K562 (cell line): ENCODE results near the gene PAIP1. TPM values are rescaled to one million over a fixed set of nuclear protein-coding genes. Genes with fewer than 3 reads are reported as not detected.
A peak's percentile ranks its signal among the peaks of the same experiment; 100 is the strongest.

Experiments
- CCAR2 ChIP-seq: fragments of 200-400 bp; formaldehyde crosslinking; IDR thresholded peaks from 2 replicates; pipeline ENCODE4 v1.6.1; 2017; ENCODE audit warnings: mild to moderate bottlenecking, low read depth, low read length
- CHD1 ChIP-seq: fragments of 200-600 bp; sonication (generic); IDR thresholded peaks from one replicate; pipeline ENCODE4 v1.6.1; 2012; ENCODE audit warnings: mild to moderate bottlenecking, moderate library complexity, low read length, inconsistent platforms
- FIP1L1 ChIP-seq: fragments of 200-400 bp; formaldehyde crosslinking; IDR thresholded peaks from 2 replicates; pipeline ENCODE4 v1.6.1; 2018; ENCODE audit warnings: mild to moderate bottlenecking, low read depth, low read length; ENCODE audit not compliant: poor library complexity, severe bottlenecking
- GABPB2 ChIP-seq: fragments of 250-450 bp; sonication (Bioruptor Pico); conservative IDR thresholded peaks from 2 replicates; pipeline ENCODE4 v1.5.1; 2021; ENCODE audit warnings: mild to moderate bottlenecking
- L3MBTL2 ChIP-seq: fragments of 450-650 bp; IDR thresholded peaks from 2 replicates; pipeline ENCODE4 v1.6.1; 2016; ENCODE audit warnings: mild to moderate bottlenecking, moderate library complexity
- NEUROD1 ChIP-seq: fragments of 150-350 bp; IDR thresholded peaks from 2 replicates; pipeline ENCODE4 v1.6.1; 2014; ENCODE audit warnings: borderline replicate concordance, low read length, low read depth; ENCODE audit not compliant: partially characterized antibody
- SMAD2 ChIP-seq: fragments of 150-350 bp; IDR thresholded peaks from 2 replicates; pipeline ENCODE4 v1.6.1; 2014; ENCODE audit warnings: low read depth, mild to moderate bottlenecking, low read length
- TOE1 ChIP-seq, 2 experiments: fragments of 450-650 bp in 1 of 2; sonication (generic) in 1 of 2; formaldehyde crosslinking in 1 of 2; IDR thresholded peaks; 2 replicates each; pipeline versions ENCODE4 v1.7.1 to v1.8.0; 2016 to 2022; ENCODE audit warnings: borderline replicate concordance in 2 of 2, mild to moderate bottlenecking in 2 of 2, antibody characterized with exemption in 1 of 2, inconsistent platforms in 1 of 2, low read depth in 1 of 2, missing genetic modification reagents in 1 of 2, moderate library complexity in 1 of 2
- ZBED1 ChIP-seq: IDR thresholded peaks from 2 replicates; pipeline ENCODE4 v1.6.1; 2014
- ZEB2 ChIP-seq: fragments of 450-650 bp; IDR thresholded peaks from 2 replicates; pipeline ENCODE4 v1.6.1; 2016
- ZNF253 ChIP-seq: fragments of 250-450 bp; sonication (Bioruptor Pico); conservative IDR thresholded peaks from 2 replicates; pipeline ENCODE4 v1.6.1; 2021; ENCODE audit warnings: mild to moderate bottlenecking
- ZNF316 ChIP-seq: fragments of 450-650 bp; IDR thresholded peaks from 2 replicates; pipeline ENCODE4 v1.6.1; 2016
- ZNF436 ChIP-seq: fragments of 250-450, 450-650 bp; sonication (Bioruptor Pico); formaldehyde crosslinking; IDR thresholded peaks from 2 replicates; pipeline ENCODE4 v1.7.0; 2020; ENCODE audit warnings: mild to moderate bottlenecking
- ZNF584 ChIP-seq: fragments of 200-800 bp; sonication (Bioruptor generic); IDR thresholded peaks from 2 replicates; pipeline ENCODE4 v1.6.1; 2016; ENCODE audit warnings: low read depth, mild to moderate bottlenecking, missing genetic modification characterization, missing compliant biosample characterization
- polyA plus RNA-seq, 8 experiments: library from polyadenylated mRNA; depleted of rRNA in 4 of 8; stranded (reverse) in 5 of 8; unstranded in 3 of 8; fragments of >200 nt; fragmentation: Nextera tagmentation in 2 of 8; fragmentation: Illumina TruSeq in 1 of 8; extraction: Ambion mirVana in 2 of 8; extraction: Trizol in 1 of 8; gene quantifications; 2 replicates each; pipeline versions ENCODE4 v1.2.1 to v1.2.3, GENCODE V29; 2011 to 2014; ENCODE audit warnings: inconsistent platforms in 1 of 8, missing spikeins in 1 of 8
- total RNA-seq, 7 experiments: library from RNA; depleted of rRNA in 6 of 7; stranded (reverse); fragments of >200 nt in 6 of 7; fragmentation: Illumina TruSeq in 2 of 7; extraction: Trizol in 2 of 7; gene quantifications; 2 replicates each; pipeline versions ENCODE4 v1.2.1 to v1.2.3, GENCODE V29; 2011 to 2021; ENCODE audit warnings: low replicate concordance in 1 of 7
- TF ChIP-seq, protein P1 (sequence below), 2 experiments: fragments of 200-800 bp in 1 of 2; sonication (Bioruptor generic) in 1 of 2; sonication (generic) in 1 of 2; formaldehyde crosslinking in 1 of 2; IDR thresholded peaks in 1 of 2; conservative IDR thresholded peaks in 1 of 2; 2 replicates each; pipeline versions ENCODE4 v1.5.0 to v1.6.1; 2016 to 2020; ENCODE audit warnings: missing compliant biosample characterization in 1 of 2, missing genetic modification characterization in 1 of 2, missing genetic modification reagents in 1 of 2
- TF ChIP-seq, protein P2 (sequence below): fragments of 250-450 bp; sonication (Bioruptor Pico); IDR thresholded peaks from 2 replicates; pipeline ENCODE4 v1.5.0; 2021
- TF ChIP-seq, protein P3 (sequence below): fragments of 450-650 bp; IDR thresholded peaks from 2 replicates; pipeline ENCODE4 v1.6.1; 2017; ENCODE audit warnings: antibody characterized with exemption, mild to moderate bottlenecking
- TF ChIP-seq, protein P4 (sequence below): sonication (generic); formaldehyde crosslinking; IDR thresholded peaks from 2 replicates; pipeline ENCODE4 v1.8.0; 2022; ENCODE audit warnings: missing genetic modification reagents, mild to moderate bottlenecking, borderline replicate concordance

Gene PAIP1
- total and polyA plus RNA-seq, 9 of the 15 experiments (the other 6 are each of a cell fraction or from before 2014, with no cell fraction given), result 51.7 to 181 (median 102) TPM

DNA sequence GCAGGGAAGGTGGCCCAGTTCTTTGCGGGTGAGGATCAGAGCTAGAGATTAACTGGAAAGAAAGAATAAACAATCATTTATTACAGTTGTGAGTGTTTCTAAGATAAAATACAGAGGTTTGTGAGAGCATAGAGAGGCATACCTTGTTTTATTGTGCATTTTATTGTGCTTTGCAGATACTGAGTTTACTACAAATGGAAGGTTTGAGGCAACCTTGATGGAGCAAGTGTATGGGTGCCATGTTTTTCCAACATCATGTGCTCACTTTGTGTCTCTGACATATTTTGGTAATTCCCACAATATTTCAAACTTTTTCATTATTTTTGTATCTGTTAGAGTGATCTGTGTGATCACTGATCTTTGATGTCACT lies 41.2 kb downstream of the PAIP1 start (continued):
- TF ChIP-seq, protein P1, sequence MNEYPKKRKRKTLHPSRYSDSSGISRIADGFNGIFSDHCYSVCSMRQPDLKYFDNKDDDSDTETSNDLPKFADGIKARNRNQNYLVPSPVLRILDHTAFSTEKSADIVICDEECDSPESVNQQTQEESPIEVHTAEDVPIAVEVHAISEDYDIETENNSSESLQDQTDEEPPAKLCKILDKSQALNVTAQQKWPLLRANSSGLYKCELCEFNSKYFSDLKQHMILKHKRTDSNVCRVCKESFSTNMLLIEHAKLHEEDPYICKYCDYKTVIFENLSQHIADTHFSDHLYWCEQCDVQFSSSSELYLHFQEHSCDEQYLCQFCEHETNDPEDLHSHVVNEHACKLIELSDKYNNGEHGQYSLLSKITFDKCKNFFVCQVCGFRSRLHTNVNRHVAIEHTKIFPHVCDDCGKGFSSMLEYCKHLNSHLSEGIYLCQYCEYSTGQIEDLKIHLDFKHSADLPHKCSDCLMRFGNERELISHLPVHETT (CRISPR knock-in tag; conservative IDR thresholded peaks at IDR 0.05 in 1 of 2, IDR thresholded peaks at IDR 0.05 in 1 of 2), result 0 out of 4 replicates have a peak, but pooled peaks of 1 of the 2 experiments have one; percentile 7
- TF ChIP-seq ZNF316 (no peak), SMAD2 (no peak), CHD1 (no peak), CCAR2 (no peak), ZNF436 (CRISPR knock-in tag) (no peak), NEUROD1 (no peak), TOE1 (IDR thresholded peaks at IDR 0.05; ENCODE audit: borderline replicate concordance) (no peak), TOE1 (CRISPR knock-in tag; IDR thresholded peaks at IDR 0.05; ENCODE audit: borderline replicate concordance, low read depth) (no peak), ZNF584 (CRISPR knock-in tag) (no peak), ZNF253 (CRISPR knock-in tag) (no peak), ZEB2 (no peak), GABPB2 (CRISPR knock-in tag) (no peak), L3MBTL2 (no peak), FIP1L1 (no peak), ZBED1 (no peak)
- TF ChIP-seq, protein P2, sequence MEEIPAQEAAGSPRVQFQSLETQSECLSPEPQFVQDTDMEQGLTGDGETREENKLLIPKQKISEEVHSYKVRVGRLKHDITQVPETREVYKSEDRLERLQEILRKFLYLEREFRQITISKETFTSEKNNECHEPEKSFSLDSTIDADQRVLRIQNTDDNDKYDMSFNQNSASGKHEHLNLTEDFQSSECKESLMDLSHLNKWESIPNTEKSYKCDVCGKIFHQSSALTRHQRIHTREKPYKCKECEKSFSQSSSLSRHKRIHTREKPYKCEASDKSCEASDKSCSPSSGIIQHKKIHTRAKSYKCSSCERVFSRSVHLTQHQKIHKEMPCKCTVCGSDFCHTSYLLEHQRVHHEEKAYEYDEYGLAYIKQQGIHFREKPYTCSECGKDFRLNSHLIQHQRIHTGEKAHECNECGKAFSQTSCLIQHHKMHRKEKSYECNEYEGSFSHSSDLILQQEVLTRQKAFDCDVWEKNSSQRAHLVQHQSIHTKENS (CRISPR knock-in tag), result no peak
- TF ChIP-seq, protein P3, sequence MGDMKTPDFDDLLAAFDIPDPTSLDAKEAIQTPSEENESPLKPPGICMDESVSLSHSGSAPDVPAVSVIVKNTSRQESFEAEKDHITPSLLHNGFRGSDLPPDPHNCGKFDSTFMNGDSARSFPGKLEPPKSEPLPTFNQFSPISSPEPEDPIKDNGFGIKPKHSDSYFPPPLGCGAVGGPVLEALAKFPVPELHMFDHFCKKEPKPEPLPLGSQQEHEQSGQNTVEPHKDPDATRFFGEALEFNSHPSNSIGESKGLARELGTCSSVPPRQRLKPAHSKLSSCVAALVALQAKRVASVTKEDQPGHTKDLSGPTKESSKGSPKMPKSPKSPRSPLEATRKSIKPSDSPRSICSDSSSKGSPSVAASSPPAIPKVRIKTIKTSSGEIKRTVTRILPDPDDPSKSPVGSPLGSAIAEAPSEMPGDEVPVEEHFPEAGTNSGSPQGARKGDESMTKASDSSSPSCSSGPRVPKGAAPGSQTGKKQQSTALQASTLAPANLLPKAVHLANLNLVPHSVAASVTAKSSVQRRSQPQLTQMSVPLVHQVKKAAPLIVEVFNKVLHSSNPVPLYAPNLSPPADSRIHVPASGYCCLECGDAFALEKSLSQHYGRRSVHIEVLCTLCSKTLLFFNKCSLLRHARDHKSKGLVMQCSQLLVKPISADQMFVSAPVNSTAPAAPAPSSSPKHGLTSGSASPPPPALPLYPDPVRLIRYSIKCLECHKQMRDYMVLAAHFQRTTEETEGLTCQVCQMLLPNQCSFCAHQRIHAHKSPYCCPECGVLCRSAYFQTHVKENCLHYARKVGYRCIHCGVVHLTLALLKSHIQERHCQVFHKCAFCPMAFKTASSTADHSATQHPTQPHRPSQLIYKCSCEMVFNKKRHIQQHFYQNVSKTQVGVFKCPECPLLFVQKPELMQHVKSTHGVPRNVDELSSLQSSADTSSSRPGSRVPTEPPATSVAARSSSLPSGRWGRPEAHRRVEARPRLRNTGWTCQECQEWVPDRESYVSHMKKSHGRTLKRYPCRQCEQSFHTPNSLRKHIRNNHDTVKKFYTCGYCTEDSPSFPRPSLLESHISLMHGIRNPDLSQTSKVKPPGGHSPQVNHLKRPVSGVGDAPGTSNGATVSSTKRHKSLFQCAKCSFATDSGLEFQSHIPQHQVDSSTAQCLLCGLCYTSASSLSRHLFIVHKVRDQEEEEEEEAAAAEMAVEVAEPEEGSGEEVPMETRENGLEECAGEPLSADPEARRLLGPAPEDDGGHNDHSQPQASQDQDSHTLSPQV, result peak; percentile 68
- TF ChIP-seq, protein P4, sequence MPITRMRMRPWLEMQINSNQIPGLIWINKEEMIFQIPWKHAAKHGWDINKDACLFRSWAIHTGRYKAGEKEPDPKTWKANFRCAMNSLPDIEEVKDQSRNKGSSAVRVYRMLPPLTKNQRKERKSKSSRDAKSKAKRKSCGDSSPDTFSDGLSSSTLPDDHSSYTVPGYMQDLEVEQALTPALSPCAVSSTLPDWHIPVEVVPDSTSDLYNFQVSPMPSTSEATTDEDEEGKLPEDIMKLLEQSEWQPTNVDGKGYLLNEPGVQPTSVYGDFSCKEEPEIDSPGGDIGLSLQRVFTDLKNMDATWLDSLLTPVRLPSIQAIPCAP, result no peak
